ENCODE measurements around the gene MYH6.

- TF ChIP-seq CTCF (conservative IDR thresholded peaks at IDR 0.05; ENCODE audit: low read depth, low read length) (no peak), EZH2 (IDR thresholded peaks at IDR 0.05; ENCODE audit: borderline replicate concordance, low read depth, low read length, poor library complexity, severe bottlenecking) (no peak)
Measured at GRCh38 chr14:23359722-23360447, 48.2 kb downstream of the MYH6 start.

Data from A673 (cell line).